ENCODE results near the gene DUSP22. TPM values are rescaled to one million over a fixed set of nuclear protein-coding genes. Genes with fewer than 3 reads are reported as not detected.

Gene DUSP22
- total RNA-seq, 1 donor from 2014 or later: 34.9 TPM

DNA sequence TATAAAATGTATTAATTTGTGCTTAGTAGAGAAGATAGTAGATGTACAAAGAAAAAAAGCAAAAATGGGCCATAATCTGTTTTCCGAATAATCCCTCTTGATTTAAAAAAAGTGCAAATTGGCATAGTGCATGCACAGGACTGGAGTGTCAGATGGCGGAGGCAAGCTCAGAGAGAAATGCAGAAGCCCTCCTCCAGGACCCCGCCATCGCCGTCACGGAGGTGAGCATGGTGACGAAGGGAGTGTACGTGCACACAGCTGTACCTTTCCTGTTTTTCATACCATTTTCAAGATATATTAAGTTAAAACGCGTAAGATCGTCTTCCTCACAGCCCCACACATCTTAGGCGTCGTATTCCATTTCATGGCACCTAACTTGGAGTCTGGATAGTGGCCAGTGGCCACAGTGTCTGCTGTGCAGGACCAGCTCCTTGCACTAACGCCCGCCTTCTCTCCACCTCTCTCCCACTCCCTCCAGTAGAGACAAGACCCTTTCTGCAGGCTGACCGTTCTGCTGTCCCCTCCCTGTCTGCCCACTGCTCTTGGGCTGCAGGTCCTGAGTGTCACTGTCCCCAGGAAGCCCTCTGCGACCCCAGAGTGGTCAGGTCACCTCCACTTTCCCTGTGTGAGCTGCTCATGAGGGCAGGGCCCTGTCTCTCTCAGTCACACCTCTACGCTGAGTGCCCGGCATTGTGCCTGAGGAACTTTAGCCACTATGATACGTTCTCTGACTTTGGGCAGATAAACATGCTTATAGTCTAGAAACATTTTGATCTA is 9.8 kb downstream of the DUSP22 start:
- Histone ChIP-seq H3K9ac (ENCODE audit: low read length) (no peak overlapping the region), H3K4me2 (ENCODE audit: low read length) (no peak overlapping the region), H3K27ac (ENCODE audit: low read depth, low read length) (no peak overlapping the region), H3K9me3 (ENCODE audit: insufficient read depth, low read depth, low read length) (peaks cover 2% of the 10 kb centered on the region), H3K27me3 (ENCODE audit: insufficient read depth, low read length) (no peaks in the 10 kb centered on the region), H3K36me3 (ENCODE audit: insufficient read depth, low read length) (no peaks in the 10 kb centered on the region), H3K4me1 (ENCODE audit: insufficient read depth, low read length) (no peaks in the 10 kb centered on the region), H3K79me2 (ENCODE audit: insufficient read depth, low read length) (peaks cover 7% of the 10 kb centered on the region), H2AFZ (ENCODE audit: low read depth, low read length) (no peak overlapping the region), H4K20me1 (ENCODE audit: insufficient read depth, low read length) (peaks cover 34% of the 10 kb centered on the region), H3K4me3 (ENCODE audit: insufficient read depth, low read depth, low read length) (no peak overlapping the region)
- Mint-ChIP-seq H3K36me3 (ENCODE audit: low read depth, unreplicated experiment) (no peaks in the 10 kb centered on the region), H3K4me1 (ENCODE audit: low read depth, unreplicated experiment) (no peaks in the 10 kb centered on the region), H3K9me3 (ENCODE audit: unreplicated experiment) (peaks cover 3% of the 10 kb centered on the region), H3K27me3 (ENCODE audit: low read depth, unreplicated experiment) (no peaks in the 10 kb centered on the region), H3K27ac (ENCODE audit: unreplicated experiment) (no peak overlapping the region), H3K4me3 (ENCODE audit: unreplicated experiment) (no peak overlapping the region)
- no peak for DNase-seq (ENCODE audit: low read depth)
- no peak for TF ChIP-seq EZH2 (IDR thresholded peaks at IDR 0.05; ENCODE audit: insufficient read depth, low read length)
- TF ChIP-seq, protein P1, sequence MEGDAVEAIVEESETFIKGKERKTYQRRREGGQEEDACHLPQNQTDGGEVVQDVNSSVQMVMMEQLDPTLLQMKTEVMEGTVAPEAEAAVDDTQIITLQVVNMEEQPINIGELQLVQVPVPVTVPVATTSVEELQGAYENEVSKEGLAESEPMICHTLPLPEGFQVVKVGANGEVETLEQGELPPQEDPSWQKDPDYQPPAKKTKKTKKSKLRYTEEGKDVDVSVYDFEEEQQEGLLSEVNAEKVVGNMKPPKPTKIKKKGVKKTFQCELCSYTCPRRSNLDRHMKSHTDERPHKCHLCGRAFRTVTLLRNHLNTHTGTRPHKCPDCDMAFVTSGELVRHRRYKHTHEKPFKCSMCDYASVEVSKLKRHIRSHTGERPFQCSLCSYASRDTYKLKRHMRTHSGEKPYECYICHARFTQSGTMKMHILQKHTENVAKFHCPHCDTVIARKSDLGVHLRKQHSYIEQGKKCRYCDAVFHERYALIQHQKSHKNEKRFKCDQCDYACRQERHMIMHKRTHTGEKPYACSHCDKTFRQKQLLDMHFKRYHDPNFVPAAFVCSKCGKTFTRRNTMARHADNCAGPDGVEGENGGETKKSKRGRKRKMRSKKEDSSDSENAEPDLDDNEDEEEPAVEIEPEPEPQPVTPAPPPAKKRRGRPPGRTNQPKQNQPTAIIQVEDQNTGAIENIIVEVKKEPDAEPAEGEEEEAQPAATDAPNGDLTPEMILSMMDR (IDR thresholded peaks at IDR 0.05; ENCODE audit: insufficient read depth, low read depth, low read length): no peak
- no peak for FAIRE-seq

DNA sequence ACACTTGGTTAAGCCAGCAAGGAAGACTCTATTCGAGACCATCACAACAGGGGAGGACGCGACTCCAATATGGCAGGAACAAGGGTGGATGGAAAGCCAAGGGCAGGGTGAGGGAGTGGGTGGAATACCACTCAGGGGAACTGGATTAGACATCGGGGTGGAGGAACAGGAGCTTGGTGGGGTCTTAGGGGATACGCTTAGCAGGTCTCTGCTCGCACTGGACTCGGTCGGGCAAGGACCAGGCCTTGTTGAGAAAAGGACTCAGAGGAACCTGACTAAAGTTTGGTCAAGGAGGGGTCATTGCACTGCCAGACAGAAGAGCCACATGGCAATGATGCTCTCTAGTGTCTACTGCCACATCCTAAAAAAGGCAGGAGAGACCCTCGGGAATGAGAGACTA is 10.5 kb downstream of the DUSP22 start:
- Histone ChIP-seq H3K9me3 (ENCODE audit: insufficient read depth, low read depth, low read length) (peaks cover 2% of the 10 kb centered on the region), H3K9ac (ENCODE audit: low read length) (no peak overlapping the region), H3K27ac (ENCODE audit: low read depth, low read length) (no peak overlapping the region), H3K79me2 (ENCODE audit: insufficient read depth, low read length) (peaks cover 7% of the 10 kb centered on the region), H3K36me3 (ENCODE audit: insufficient read depth, low read length) (no peaks in the 10 kb centered on the region), H3K27me3 (ENCODE audit: insufficient read depth, low read length) (no peaks in the 10 kb centered on the region), H4K20me1 (ENCODE audit: insufficient read depth, low read length) (peaks cover 33% of the 10 kb centered on the region), H3K4me3 (ENCODE audit: insufficient read depth, low read depth, low read length) (no peak overlapping the region), H3K4me1 (ENCODE audit: insufficient read depth, low read length) (no peaks in the 10 kb centered on the region), H3K4me2 (ENCODE audit: low read length) (no peak overlapping the region), H2AFZ (ENCODE audit: low read depth, low read length) (no peak overlapping the region)
- Mint-ChIP-seq H3K4me3 (ENCODE audit: unreplicated experiment) (no peak overlapping the region), H3K27ac (ENCODE audit: unreplicated experiment) (no peak overlapping the region), H3K4me1 (ENCODE audit: low read depth, unreplicated experiment) (no peaks in the 10 kb centered on the region), H3K9me3 (ENCODE audit: unreplicated experiment) (peaks cover 3% of the 10 kb centered on the region), H3K36me3 (ENCODE audit: low read depth, unreplicated experiment) (peaks cover 2% of the 10 kb centered on the region), H3K27me3 (ENCODE audit: low read depth, unreplicated experiment) (no peaks in the 10 kb centered on the region)
- no peak for DNase-seq (ENCODE audit: low read depth)
- no peak for FAIRE-seq
- no peak for TF ChIP-seq EZH2 (IDR thresholded peaks at IDR 0.05; ENCODE audit: insufficient read depth, low read length)
- TF ChIP-seq, protein P1 (IDR thresholded peaks at IDR 0.05; ENCODE audit: insufficient read depth, low read depth, low read length): no peak

DNA sequence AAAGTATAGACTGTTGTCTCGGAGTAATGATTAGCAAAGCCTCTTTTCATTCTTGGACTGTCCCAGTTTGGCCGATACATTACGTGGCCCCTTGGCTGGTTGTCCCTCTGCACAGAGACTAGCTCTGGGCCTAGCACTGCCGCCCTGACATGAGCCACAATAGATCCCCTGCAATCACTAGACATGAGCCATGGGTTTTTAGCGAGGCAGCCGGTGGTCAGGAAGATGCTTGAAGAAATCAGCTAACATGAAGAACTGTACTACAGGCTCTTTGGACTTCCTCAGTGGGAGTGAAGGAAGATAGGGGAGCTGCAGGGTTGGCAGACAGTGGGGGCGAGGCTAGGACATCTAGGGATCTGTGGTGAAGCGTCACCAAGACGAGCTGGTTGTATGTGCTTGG is 11.0 kb downstream of the DUSP22 start:
- Histone ChIP-seq H3K27me3 (ENCODE audit: insufficient read depth, low read length) (no peaks in the 10 kb centered on the region), H3K36me3 (ENCODE audit: insufficient read depth, low read length) (no peaks in the 10 kb centered on the region), H3K4me2 (ENCODE audit: low read length) (no peak overlapping the region), H3K27ac (ENCODE audit: low read depth, low read length) (no peak overlapping the region), H3K4me3 (ENCODE audit: insufficient read depth, low read depth, low read length) (no peak overlapping the region), H4K20me1 (ENCODE audit: insufficient read depth, low read length) (peaks cover 29% of the 10 kb centered on the region), H3K9ac (ENCODE audit: low read length) (no peak overlapping the region), H3K4me1 (ENCODE audit: insufficient read depth, low read length) (no peaks in the 10 kb centered on the region), H2AFZ (ENCODE audit: low read depth, low read length) (no peak overlapping the region), H3K79me2 (ENCODE audit: insufficient read depth, low read length) (peaks cover 7% of the 10 kb centered on the region), H3K9me3 (ENCODE audit: insufficient read depth, low read depth, low read length) (peaks cover 2% of the 10 kb centered on the region)
- H3K4me1 Mint-ChIP-seq (ENCODE audit: low read depth, unreplicated experiment): no peaks in the 10 kb centered on the region
- DNase-seq (ENCODE audit: low read depth) (no peak), FAIRE-seq (no peak)
- no peak overlapping the region for H3K4me3 Mint-ChIP-seq (ENCODE audit: unreplicated experiment)
- H3K36me3 Mint-ChIP-seq (ENCODE audit: low read depth, unreplicated experiment): peaks cover 2% of the 10 kb centered on the region
- H3K27ac Mint-ChIP-seq (ENCODE audit: unreplicated experiment): no peak overlapping the region
- TF ChIP-seq, protein P1 (IDR thresholded peaks at IDR 0.05; ENCODE audit: insufficient read depth, low read depth, low read length): no peak
- TF ChIP-seq EZH2 (IDR thresholded peaks at IDR 0.05; ENCODE audit: insufficient read depth, low read length): no peak
- H3K9me3 Mint-ChIP-seq (ENCODE audit: unreplicated experiment): peaks cover 3% of the 10 kb centered on the region
- no peaks in the 10 kb centered on the region for H3K27me3 Mint-ChIP-seq (ENCODE audit: low read depth, unreplicated experiment)
